GM12872 (cell line): ENCODE measurements around the gene AIPL1.

Source experiments
- CTCF ChIP-seq: IDR thresholded peaks from 3 replicates; pipeline ENCODE4 v1.5.1; 2011; ENCODE audit warnings: low read depth, mild to moderate bottlenecking, low read length, moderate library complexity; ENCODE audit not compliant: insufficient read depth

AIPL1 gene

GRCh38 chr17:6374271-6374691 is 60.6 kb downstream of the AIPL1 start:
- TF ChIP-seq CTCF, result no peak
